ENCODE measurements around the gene DMRTB1. TPM values are rescaled to one million over a fixed set of nuclear protein-coding genes. Genes with fewer than 3 reads are reported as not detected.

The DMRTB1 gene
- total RNA-seq, 4 donors from 2014 or later = not detected

DNA sequence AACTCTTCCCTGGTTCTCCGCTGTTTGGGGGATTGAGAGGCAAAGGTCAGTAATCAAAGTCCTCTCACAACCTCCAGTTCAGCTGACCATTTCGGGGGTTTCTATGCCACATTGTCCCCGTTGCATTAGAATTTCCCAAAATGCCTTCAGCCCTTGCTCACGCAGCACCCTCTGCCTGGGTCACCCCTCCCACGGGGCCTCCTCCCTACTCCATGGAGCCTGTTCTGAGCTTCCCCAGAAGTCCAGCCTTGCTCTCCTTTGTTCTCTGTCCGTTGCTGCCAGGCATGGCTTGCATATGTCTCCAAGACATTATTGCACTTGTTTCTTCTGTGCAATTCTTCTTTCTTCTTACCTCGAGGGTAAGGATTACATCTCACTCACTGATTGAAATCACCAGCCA, 16.5 kb downstream of the DMRTB1 start:
- Histone ChIP-seq H3K36me3 (no peaks in the 10 kb centered on the region), H3K27ac (no peak overlapping the region), H3K4me1 (peaks cover 0 to 2% (median 0%) of the 10 kb centered on the region in 4 donors), H3K9me3 (no peaks in the 10 kb centered on the region), H3K4me3 (no peak overlapping the region), H3K27me3 (no peaks in the 10 kb centered on the region)
- no peak for DNase-seq (ENCODE audit: low spot score in 2 of 2)
- 48 to 52% methylated on average over 7 of the region's 7 CpGs for WGBS, 2 donors
- TF ChIP-seq CTCF (IDR thresholded peaks at IDR 0.05) = no peak
- no peak for TF ChIP-seq POLR2A (IDR thresholded peaks at IDR 0.05)

DNA sequence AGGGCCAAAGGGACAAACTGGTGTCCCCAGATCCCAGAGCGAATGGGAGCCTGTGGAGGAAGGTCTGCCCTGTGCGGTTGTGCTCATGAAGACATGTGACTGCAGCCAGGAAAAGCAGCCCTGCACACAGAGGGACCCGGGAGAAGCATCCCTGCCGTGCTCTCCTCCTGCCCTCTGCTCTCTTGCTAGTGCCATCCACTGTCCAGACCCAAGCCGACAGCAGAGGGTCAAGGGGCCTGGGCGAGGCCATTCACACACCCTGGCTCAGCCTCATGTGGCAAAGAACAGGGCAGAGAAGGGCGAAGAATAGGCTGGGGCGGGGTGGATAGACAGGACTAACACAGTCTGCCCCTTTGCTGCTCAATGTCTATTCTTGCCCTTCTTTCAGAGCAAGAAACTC, 17.4 kb downstream of the DMRTB1 start:
- DNase-seq (ENCODE audit: low spot score in 2 of 2) = no peak
- TF ChIP-seq EP300 (IDR thresholded peaks at IDR 0.05) = no peak
- TF ChIP-seq POLR2A (IDR thresholded peaks at IDR 0.05) = no peak
- no peak for TF ChIP-seq CTCF (IDR thresholded peaks at IDR 0.05)
- WGBS, 2 donors = 76 to 88% methylated on average over 6 to 8 of the region's 8 CpGs

DNA sequence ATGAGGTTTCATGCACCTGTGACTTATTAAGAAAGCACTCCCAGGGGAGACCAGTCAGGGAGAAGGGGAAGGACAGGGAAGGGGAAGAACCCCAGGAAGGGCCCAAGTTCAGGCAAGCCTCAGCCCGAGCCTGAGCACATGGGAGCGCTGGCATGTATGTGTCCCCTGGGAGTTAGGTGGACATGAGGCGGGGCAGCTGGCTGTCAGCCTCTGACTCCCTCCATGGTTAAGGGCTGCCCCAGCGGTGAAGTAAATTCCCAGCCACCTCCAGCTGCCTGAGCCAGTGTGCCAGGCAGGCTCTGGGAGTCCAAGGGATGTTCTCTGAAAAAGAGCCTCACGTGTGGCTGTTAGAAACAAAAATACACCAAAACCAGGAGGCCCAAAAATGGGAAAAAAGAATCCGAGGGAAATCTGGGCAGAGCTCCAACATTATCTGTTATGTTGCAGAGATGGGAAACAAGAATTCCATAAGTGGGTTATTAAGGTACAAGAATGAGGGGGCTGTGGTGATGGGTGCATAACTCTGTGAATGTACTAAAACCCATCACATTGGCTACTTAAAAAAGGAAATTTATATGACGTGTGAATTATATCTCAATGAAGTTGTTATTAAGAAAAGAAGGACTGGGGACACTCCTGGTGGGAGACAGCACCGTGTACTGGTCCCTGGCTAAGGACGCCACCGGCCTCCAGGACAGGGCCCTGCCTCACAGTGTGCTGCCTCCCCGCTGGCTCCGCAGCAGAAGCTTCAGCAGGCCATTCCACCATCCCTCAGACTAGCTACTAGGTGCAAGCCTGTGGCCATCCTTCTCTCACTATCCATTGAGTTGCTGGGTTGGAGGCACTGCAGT, 18.7 kb downstream of the DMRTB1 start:
- H3K36me3 ChIP-seq = no peaks in the 10 kb centered on the region
- no peak overlapping the region for H3K27ac ChIP-seq
- no peaks in the 10 kb centered on the region for H3K4me1 ChIP-seq
- no peaks in the 10 kb centered on the region for H3K27me3 ChIP-seq
- no peak for DNase-seq (ENCODE audit: low spot score in 2 of 2)
- H3K4me3 ChIP-seq = no peak overlapping the region
- H3K9me3 ChIP-seq = no peaks in the 10 kb centered on the region
- 67 to 75% methylated on average over 12 of the region's 12 CpGs for WGBS, 2 donors
- TF ChIP-seq POLR2A (IDR thresholded peaks at IDR 0.05) = no peak
- no peak for TF ChIP-seq CTCF (IDR thresholded peaks at IDR 0.05)
- TF ChIP-seq EP300 (IDR thresholded peaks at IDR 0.05) = no peak

More for the DNA sequence above, 17.4 kb downstream of the DMRTB1 start:
- Histone ChIP-seq H3K27me3 (no peaks in the 10 kb centered on the region), H3K4me3 (no peak overlapping the region), H3K27ac (no peak overlapping the region), H3K36me3 (no peaks in the 10 kb centered on the region), H3K9me3 (no peaks in the 10 kb centered on the region), H3K4me1 (no peaks in the 10 kb centered on the region)

GRCh38 chr1:53478502-53478818, 19.3 kb downstream of the DMRTB1 start:
- WGBS, 2 donors = 97 to 100% methylated on average over 2 of the region's 2 CpGs
- H3K27me3 ChIP-seq = no peaks in the 10 kb centered on the region
- H3K4me3 ChIP-seq = no peak overlapping the region
- H3K27ac ChIP-seq = no peak overlapping the region
- no peaks in the 10 kb centered on the region for H3K9me3 ChIP-seq
- H3K36me3 ChIP-seq = no peaks in the 10 kb centered on the region
- no peaks in the 10 kb centered on the region for H3K4me1 ChIP-seq
- no peak for DNase-seq (ENCODE audit: low spot score in 2 of 2)
- TF ChIP-seq EP300 (IDR thresholded peaks at IDR 0.05) = no peak
- no peak for TF ChIP-seq POLR2A (IDR thresholded peaks at IDR 0.05)
- TF ChIP-seq CTCF (IDR thresholded peaks at IDR 0.05) = no peak

DNA sequence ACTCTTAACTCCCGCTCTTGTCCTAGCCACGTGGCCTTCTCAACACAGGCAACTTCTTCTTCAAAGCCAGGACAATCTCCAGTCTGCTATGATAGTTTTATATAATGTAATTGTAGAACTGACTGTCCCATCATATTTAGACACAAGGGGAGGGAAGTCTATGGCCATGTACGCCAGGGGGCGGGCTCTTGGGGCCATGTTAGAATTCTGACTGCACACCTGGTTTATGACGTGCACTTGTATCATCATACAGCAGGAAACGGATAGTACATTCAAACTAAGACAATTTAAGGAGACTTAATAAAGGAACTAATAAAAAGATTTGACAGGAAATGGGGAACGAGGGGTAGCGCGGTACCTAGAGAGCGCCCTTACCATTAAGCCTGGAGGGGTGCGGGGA, 21.5 kb downstream of the DMRTB1 start:
- H3K9me3 ChIP-seq = no peaks in the 10 kb centered on the region
- no peak for TF ChIP-seq CTCF (IDR thresholded peaks at IDR 0.05)
- TF ChIP-seq EP300 (IDR thresholded peaks at IDR 0.05) = no peak
- no peak for TF ChIP-seq POLR2A (IDR thresholded peaks at IDR 0.05)
- H3K4me3 ChIP-seq = no peak overlapping the region
- H3K27ac ChIP-seq = no peak overlapping the region
- no peaks in the 10 kb centered on the region for H3K36me3 ChIP-seq
- no peak for DNase-seq (ENCODE audit: low spot score in 2 of 2)
- H3K27me3 ChIP-seq = peaks cover 0 to 2% of the 10 kb centered on the region in 2 donors
- H3K4me1 ChIP-seq = peaks cover 0 to 3% (median 0%) of the 10 kb centered on the region in 4 donors
- WGBS, 2 donors = 87 to 90% methylated on average over 11 of the region's 11 CpGs
